Activated CD8-positive, alpha-beta T cell treated with anti-CD3 and anti-CD28 coated beads for 36 hours (primary cell): ENCODE measurements around the gene TRAF3IP3. TPM values are rescaled to one million over a fixed set of nuclear protein-coding genes. Genes with fewer than 3 reads are reported as not detected.

Experiments used
- ATAC-seq: fragments of 200-7000 bp; cut with Tn5 transposase; one replicate; pipeline ENCODE4 v1.10.0; 2021; ENCODE audit warnings: mild to moderate bottlenecking, moderate library complexity
- CTCF ChIA-PET: fragments of 350-600 bp; sonication (Branson Sonifier 250); formaldehyde crosslinking; loops from one replicate; lab custom pipeline; 2021; ENCODE audit warnings: antibody characterized with exemption; lab: Charles Lee
- POLR2A ChIA-PET: fragments of 350-600 bp; sonication (Branson Sonifier 250); formaldehyde crosslinking; loops from one replicate; lab custom pipeline; 2021; ENCODE audit warnings: antibody characterized with exemption; lab: Charles Lee
- DNase-seq: peaks from one replicate; pipeline ENCODE4 v3.0.0-alpha.2; 2020
- H3K27ac Mint-ChIP-seq: one replicate; pipeline ENCODE4 v1.8.0; 2021; ENCODE audit warnings: mild to moderate bottlenecking, mixed read lengths
- H3K27me3 Mint-ChIP-seq: one replicate; pipeline ENCODE4 v1.8.0; 2021; ENCODE audit warnings: mixed read lengths
- H3K36me3 Mint-ChIP-seq: one replicate; pipeline ENCODE4 v1.8.0; 2021; ENCODE audit warnings: low read depth, mixed read lengths
- H3K4me1 Mint-ChIP-seq: one replicate; pipeline ENCODE4 v1.8.0; 2021; ENCODE audit warnings: low read depth, mixed read lengths
- H3K4me3 Mint-ChIP-seq: one replicate; pipeline ENCODE4 v1.8.0; 2021; ENCODE audit warnings: mild to moderate bottlenecking, moderate library complexity, mixed read lengths
- H3K9me3 Mint-ChIP-seq: one replicate; pipeline ENCODE4 v1.8.0; 2021; ENCODE audit warnings: mixed read lengths
- intact Hi-C: fragments of 100-400 bp; cut with micrococcal nuclease; formaldehyde crosslinking; loops from one replicate; pipeline ENCODE4 v1.10.0; 2022
- total RNA-seq, 2 experiments: library from RNA; stranded (reverse); gene quantifications; one replicate each; pipeline ENCODE4 v1.2.3, GENCODE V29; 2021
- TF ChIP-seq, protein P1 (sequence below): fragments of 200-600 bp; IDR thresholded peaks from one replicate; pipeline ENCODE4 v1.8.0; 2022; ENCODE audit warnings: antibody characterized with exemption, mild to moderate bottlenecking

Gene TRAF3IP3
- total RNA-seq, 2 experiments from 2014 or later = 194 TPM

GRCh38 chr1:209768354-209768774, 12.5 kb downstream of the TRAF3IP3 start:
- TF ChIP-seq, protein P1, sequence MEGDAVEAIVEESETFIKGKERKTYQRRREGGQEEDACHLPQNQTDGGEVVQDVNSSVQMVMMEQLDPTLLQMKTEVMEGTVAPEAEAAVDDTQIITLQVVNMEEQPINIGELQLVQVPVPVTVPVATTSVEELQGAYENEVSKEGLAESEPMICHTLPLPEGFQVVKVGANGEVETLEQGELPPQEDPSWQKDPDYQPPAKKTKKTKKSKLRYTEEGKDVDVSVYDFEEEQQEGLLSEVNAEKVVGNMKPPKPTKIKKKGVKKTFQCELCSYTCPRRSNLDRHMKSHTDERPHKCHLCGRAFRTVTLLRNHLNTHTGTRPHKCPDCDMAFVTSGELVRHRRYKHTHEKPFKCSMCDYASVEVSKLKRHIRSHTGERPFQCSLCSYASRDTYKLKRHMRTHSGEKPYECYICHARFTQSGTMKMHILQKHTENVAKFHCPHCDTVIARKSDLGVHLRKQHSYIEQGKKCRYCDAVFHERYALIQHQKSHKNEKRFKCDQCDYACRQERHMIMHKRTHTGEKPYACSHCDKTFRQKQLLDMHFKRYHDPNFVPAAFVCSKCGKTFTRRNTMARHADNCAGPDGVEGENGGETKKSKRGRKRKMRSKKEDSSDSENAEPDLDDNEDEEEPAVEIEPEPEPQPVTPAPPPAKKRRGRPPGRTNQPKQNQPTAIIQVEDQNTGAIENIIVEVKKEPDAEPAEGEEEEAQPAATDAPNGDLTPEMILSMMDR = no peak

GRCh38 chr1:209769171-209769904, 13.5 kb downstream of the TRAF3IP3 start:
- ATAC-seq (peak; percentile 67), DNase-seq (peak; percentile 94)
- POLR2A ChIA-PET = interaction anchor here (0.6 to 7.5 kb wide), 13 partner anchors 10 to 72 kb away, joined by 3 to 242 read pairs (median 3); partner anchors contain the start of genes C1orf74, TRAF3IP3 and UTP25

More at GRCh38 chr1:209768354-209768774, 12.5 kb downstream of the TRAF3IP3 start:
- intact Hi-C loops = loop anchor here (1.0 to 5.0 kb wide), 3 partner anchors 12 to 59 kb away; partner anchors contain the start of genes C1orf74, TRAF3IP3 and UTP25
- POLR2A ChIA-PET = interaction anchor here (3.0 to 7.5 kb wide), 4 partner anchors 11 to 59 kb away, joined by 16 to 242 read pairs (median 42); partner anchors contain the start of genes C1orf74, TRAF3IP3 and UTP25
- DNase-seq = peak; percentile 98
- no peaks in the 10 kb centered on the region for H3K27me3 Mint-ChIP-seq
- ATAC-seq = peak; percentile 78
- no peak overlapping the region for H3K4me3 Mint-ChIP-seq
- peaks cover 35% of the 10 kb centered on the region for H3K36me3 Mint-ChIP-seq
- H3K4me1 Mint-ChIP-seq = peaks cover 42% of the 10 kb centered on the region
- no peak overlapping the region for H3K27ac Mint-ChIP-seq
- CTCF ChIA-PET = interaction anchor here (0.7 to 5.4 kb wide), 10 partner anchors 12 to 192 kb away, joined by 3 to 105 read pairs (median 5); partner anchors contain the start of genes C1orf74, TRAF3IP3 and UTP25
- H3K9me3 Mint-ChIP-seq = peaks cover 2% of the 10 kb centered on the region

DNA sequence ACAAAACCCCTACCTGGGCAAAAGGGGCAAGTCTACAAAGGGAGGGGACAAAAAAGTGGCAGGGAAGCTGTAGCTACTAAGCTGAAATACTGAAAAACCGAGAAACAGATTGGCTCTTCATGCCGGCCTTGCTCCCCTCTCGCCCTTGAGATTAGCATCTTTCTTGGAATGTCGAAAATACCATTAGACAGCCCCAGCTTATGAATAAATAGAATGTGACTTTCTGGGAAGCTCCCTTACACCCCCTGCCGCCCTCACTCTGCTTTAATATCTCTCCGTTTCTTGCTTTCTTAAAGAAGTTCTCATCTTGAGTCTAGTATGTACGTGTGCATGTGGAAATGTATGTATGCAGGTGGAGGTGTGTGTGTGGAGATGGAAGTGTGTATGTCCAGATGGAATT, 14.1 kb downstream of the TRAF3IP3 start:
- Mint-ChIP-seq H3K27me3 (no peaks in the 10 kb centered on the region), H3K36me3 (peaks cover 37% of the 10 kb centered on the region), H3K9me3 (no peaks in the 10 kb centered on the region), H3K4me3 (no peak overlapping the region), H3K27ac (no peak overlapping the region), H3K4me1 (peaks cover 43% of the 10 kb centered on the region)
- intact Hi-C loops = loop anchor here (5.0 kb wide), 1 partner anchor 57 kb away; the partner anchor contains the start of gene UTP25
- POLR2A ChIA-PET = interaction anchor here (0.6 to 7.5 kb wide), 13 partner anchors 9 to 844 kb away, joined by 3 to 242 read pairs (median 3); partner anchors contain the start of genes C1orf74, TRAF3IP3 and UTP25
- CTCF ChIA-PET = interaction anchor here (1.0 to 5.4 kb wide), 9 partner anchors 8 to 194 kb away, joined by 3 to 105 read pairs (median 4); partner anchors contain the start of genes C1orf74, TRAF3IP3 and UTP25
- ATAC-seq = no peak
- DNase-seq = peak; percentile 36
- TF ChIP-seq, protein P1 = no peak

More at GRCh38 chr1:209769171-209769904, 13.5 kb downstream of the TRAF3IP3 start:
- no peak overlapping the region for H3K4me3 Mint-ChIP-seq
- peaks cover 33% of the 10 kb centered on the region for H3K36me3 Mint-ChIP-seq
- H3K27me3 Mint-ChIP-seq = no peaks in the 10 kb centered on the region
- intact Hi-C loops = loop anchor here (5.0 kb wide), 1 partner anchor 58 kb away; the partner anchor contains the start of gene UTP25
- TF ChIP-seq, protein P1 = no peak
- no peak overlapping the region for H3K27ac Mint-ChIP-seq
- H3K4me1 Mint-ChIP-seq = peaks cover 39% of the 10 kb centered on the region
- CTCF ChIA-PET = interaction anchor here (1.0 to 5.4 kb wide), 11 partner anchors 9 to 193 kb away, joined by 3 to 105 read pairs (median 4); partner anchors contain the start of genes C1orf74, TRAF3IP3 and UTP25
- no peaks in the 10 kb centered on the region for H3K9me3 Mint-ChIP-seq

- H3K27ac Mint-ChIP-seq = no peak overlapping the region
- intact Hi-C loops = no loop called here
- ATAC-seq (no peak), DNase-seq (no peak)
- peaks cover 43% of the 10 kb centered on the region for H3K4me1 Mint-ChIP-seq
- no peaks in the 10 kb centered on the region for H3K27me3 Mint-ChIP-seq
- TF ChIP-seq, protein P1 = no peak
- ChIA-PET CTCF (interaction anchor here (1.2 to 5.4 kb wide), 5 partner anchors 7 to 78 kb away, joined by 3 to 105 read pairs (median 27); partner anchors contain the start of gene TRAF3IP3), POLR2A (interaction anchor here (0.6 to 7.5 kb wide), 8 partner anchors 9 to 845 kb away, joined by 3 to 242 read pairs (median 4); partner anchors contain the start of genes C1orf74, CAMK1G and TRAF3IP3)
- no peaks in the 10 kb centered on the region for H3K9me3 Mint-ChIP-seq
- no peak overlapping the region for H3K4me3 Mint-ChIP-seq
- H3K36me3 Mint-ChIP-seq = peaks cover 38% of the 10 kb centered on the region
Observed at GRCh38 chr1:209770636-209771415, 15.0 kb downstream of the TRAF3IP3 start.
